Hematopoietic multipotent progenitor cell treated with erythropoietin and hydrocortisone succinate and interleukin-3 and kit ligand, for 15 days (in vitro differentiated cells): Measurements from ENCODE around the gene KLHL6.
"Not testable (repeated sequence)": the region's sequence is repeated elsewhere in the genome, so short reads cannot be mapped to it uniquely, and the experiment has no call there.

Source experiments
- DNase-seq: peaks from one replicate; pipeline ENCODE4 v3.0.0-alpha.2; 2015; ENCODE audit warnings: low spot score

The KLHL6 gene

GRCh38 chr3:183447206-183448001, 108.1 kb downstream of the KLHL6 start:
- peak; percentile 42 for DNase-seq

- no peak for DNase-seq
These were observed 108.7 kb downstream of the KLHL6 start for GRCh38 chr3:183446838-183447205.

- no peak for DNase-seq
These were observed 110.8 kb downstream of the KLHL6 start for GRCh38 chr3:183444748-183445147.

GRCh38 chr3:183443395-183444385, 111.8 kb downstream of the KLHL6 start:
- DNase-seq: no peak

GRCh38 chr3:183442994-183443393, 112.5 kb downstream of the KLHL6 start:
- no peak for DNase-seq

- not testable (repeated sequence) for DNase-seq
These were observed 115.0 kb downstream of the KLHL6 start for GRCh38 chr3:183440521-183440920.

GRCh38 chr3:183439515-183439914, 116.0 kb downstream of the KLHL6 start:
- no peak for DNase-seq

- peak; percentile 19 for DNase-seq
These were observed 116.8 kb downstream of the KLHL6 start for GRCh38 chr3:183438735-183439134.

- no peak for DNase-seq
These were observed 117.6 kb downstream of the KLHL6 start for GRCh38 chr3:183437666-183438564.
